ENCODE data around the gene STATH. TPM values are rescaled to one million over a fixed set of nuclear protein-coding genes. Genes with fewer than 3 reads are reported as not detected.

The STATH gene
- total RNA-seq, 2 experiments from 2014 or later: not detected

DNA sequence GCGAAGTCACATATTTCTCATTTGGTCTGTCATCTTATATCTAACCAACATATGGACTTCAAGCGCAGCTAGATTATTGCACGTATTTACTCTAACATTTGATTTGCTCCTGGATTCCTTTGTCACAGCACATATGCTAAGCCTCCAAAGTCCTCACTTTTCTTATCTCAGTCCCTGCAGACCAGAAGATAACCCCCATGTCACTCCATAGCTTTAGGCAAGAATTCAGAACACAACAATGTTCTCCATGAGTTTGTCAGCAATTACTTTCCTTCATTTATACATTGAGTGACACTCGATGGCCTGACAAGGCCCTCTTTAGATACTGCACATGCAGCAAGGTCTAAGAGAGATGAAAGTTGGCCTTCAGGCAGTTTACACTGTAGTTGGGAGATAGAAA, 4.8 kb upstream of the STATH start:
- H3K27ac Mint-ChIP-seq: no peak overlapping the region

DNA sequence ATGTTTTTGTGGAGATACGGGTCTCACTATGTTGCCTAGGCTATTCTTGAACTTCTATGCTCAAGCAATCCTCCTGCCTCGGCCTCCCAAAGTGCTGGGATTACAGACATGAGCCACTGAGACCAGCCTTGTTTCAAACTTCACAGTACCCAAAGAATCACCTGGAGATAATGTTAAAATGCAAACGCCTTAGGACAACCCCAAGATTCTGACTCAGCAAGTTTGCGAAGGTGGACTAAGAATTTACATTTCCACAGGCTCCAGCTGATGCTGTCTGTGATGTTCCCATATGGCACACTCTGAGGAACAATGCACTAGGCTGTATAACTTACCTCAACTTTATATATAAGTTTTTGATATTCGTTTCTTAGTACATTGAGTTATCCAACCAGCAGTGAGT, 984 bp upstream of the STATH start:
- ChIA-PET CTCF (no interaction called here), POLR2A (no interaction called here)
- TF ChIP-seq, protein P1, sequence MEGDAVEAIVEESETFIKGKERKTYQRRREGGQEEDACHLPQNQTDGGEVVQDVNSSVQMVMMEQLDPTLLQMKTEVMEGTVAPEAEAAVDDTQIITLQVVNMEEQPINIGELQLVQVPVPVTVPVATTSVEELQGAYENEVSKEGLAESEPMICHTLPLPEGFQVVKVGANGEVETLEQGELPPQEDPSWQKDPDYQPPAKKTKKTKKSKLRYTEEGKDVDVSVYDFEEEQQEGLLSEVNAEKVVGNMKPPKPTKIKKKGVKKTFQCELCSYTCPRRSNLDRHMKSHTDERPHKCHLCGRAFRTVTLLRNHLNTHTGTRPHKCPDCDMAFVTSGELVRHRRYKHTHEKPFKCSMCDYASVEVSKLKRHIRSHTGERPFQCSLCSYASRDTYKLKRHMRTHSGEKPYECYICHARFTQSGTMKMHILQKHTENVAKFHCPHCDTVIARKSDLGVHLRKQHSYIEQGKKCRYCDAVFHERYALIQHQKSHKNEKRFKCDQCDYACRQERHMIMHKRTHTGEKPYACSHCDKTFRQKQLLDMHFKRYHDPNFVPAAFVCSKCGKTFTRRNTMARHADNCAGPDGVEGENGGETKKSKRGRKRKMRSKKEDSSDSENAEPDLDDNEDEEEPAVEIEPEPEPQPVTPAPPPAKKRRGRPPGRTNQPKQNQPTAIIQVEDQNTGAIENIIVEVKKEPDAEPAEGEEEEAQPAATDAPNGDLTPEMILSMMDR (IDR thresholded peaks at IDR 0.05): no peak
- intact Hi-C loops (cut with DNase I, micrococcal nuclease): no loop called here
- H3K36me3 ChIP-seq (ENCODE audit: insufficient read depth, low read length): no peaks in the 10 kb centered on the region
- Mint-ChIP-seq H3K36me3 (ENCODE audit: low read depth) (no peaks in the 10 kb centered on the region), H3K4me1 (ENCODE audit: low read depth) (no peaks in the 10 kb centered on the region), H3K27ac (no peak overlapping the region), H3K27me3 (no peaks in the 10 kb centered on the region), H3K4me3 (no peak overlapping the region), H3K9me3 (no peaks in the 10 kb centered on the region)
- DNase-seq (no peak), ATAC-seq (ENCODE audit: poor library complexity) (no peak)
- no peaks in the 10 kb centered on the region for H3K4me1 ChIP-seq (ENCODE audit: insufficient read depth, low read length)
- H3K4me3 ChIP-seq (ENCODE audit: low read length): no peak overlapping the region
- H3K27ac ChIP-seq (ENCODE audit: low read depth in 1 of 2, low read length in 2 of 2): no peak overlapping the region
- no peaks in the 10 kb centered on the region for H3K9me3 ChIP-seq (ENCODE audit: control insufficient read depth in 1 of 2, insufficient read depth in 1 of 2, low read length in 2 of 2)
- H3K27me3 ChIP-seq (ENCODE audit: control insufficient read depth in 1 of 2, insufficient read depth in 2 of 2, low read length in 2 of 2): no peaks in the 10 kb centered on the region

More for the DNA sequence above, 4.8 kb upstream of the STATH start:
- DNase-seq (no peak), ATAC-seq (ENCODE audit: poor library complexity) (no peak)
- Mint-ChIP-seq H3K9me3 (no peaks in the 10 kb centered on the region), H3K36me3 (ENCODE audit: low read depth) (no peaks in the 10 kb centered on the region), H3K4me3 (no peak overlapping the region), H3K4me1 (ENCODE audit: low read depth) (no peaks in the 10 kb centered on the region), H3K27me3 (no peaks in the 10 kb centered on the region)
- Histone ChIP-seq H3K36me3 (ENCODE audit: insufficient read depth, low read length) (no peaks in the 10 kb centered on the region), H3K27ac (ENCODE audit: low read depth in 1 of 2, low read length in 2 of 2) (no peak overlapping the region), H3K9me3 (ENCODE audit: control insufficient read depth in 1 of 2, insufficient read depth in 1 of 2, low read length in 2 of 2) (no peaks in the 10 kb centered on the region), H3K4me1 (ENCODE audit: insufficient read depth, low read length) (no peaks in the 10 kb centered on the region), H3K27me3 (ENCODE audit: control insufficient read depth in 1 of 2, insufficient read depth in 2 of 2, low read length in 2 of 2) (no peaks in the 10 kb centered on the region), H3K4me3 (ENCODE audit: low read length) (no peak overlapping the region)
- intact Hi-C loops (cut with DNase I, micrococcal nuclease): no loop called here
- POLR2A ChIA-PET: interaction anchor here (0.5 kb wide), 1 partner anchor 363 kb away, joined by 4 read pairs; no protein-coding TSS in a partner anchor
- TF ChIP-seq, protein P1 (IDR thresholded peaks at IDR 0.05): no peak
- CTCF ChIA-PET: no interaction called here

DNA sequence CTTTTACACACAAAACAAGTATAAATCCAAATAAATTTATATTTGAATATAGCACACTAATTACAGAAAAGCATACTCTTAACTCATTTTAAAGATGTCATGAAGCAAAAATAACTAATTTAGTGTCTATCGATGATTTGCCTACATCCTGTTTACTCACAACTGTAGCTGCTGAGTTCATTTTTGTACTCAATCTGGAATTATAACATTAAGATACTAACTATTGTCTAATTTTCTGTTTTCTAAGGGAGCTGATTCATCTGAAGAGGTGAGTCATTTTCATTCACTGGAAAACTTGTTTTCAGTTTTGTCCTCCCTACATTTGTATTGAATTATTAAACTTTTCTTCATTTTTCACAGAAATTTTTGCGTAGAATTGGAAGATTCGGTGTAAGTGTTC, 3.7 kb downstream of the STATH start:
- no peak overlapping the region for H3K4me3 Mint-ChIP-seq
- ATAC-seq (ENCODE audit: poor library complexity): no peak

More for the DNA sequence above, 3.7 kb downstream of the STATH start:
- POLR2A ChIA-PET: no interaction called here
- H3K27ac ChIP-seq (ENCODE audit: low read depth in 1 of 2, low read length in 2 of 2): no peak overlapping the region
- TF ChIP-seq, protein P1 (IDR thresholded peaks at IDR 0.05): no peak
- H3K9me3 Mint-ChIP-seq: no peaks in the 10 kb centered on the region
- no peaks in the 10 kb centered on the region for H3K27me3 ChIP-seq (ENCODE audit: control insufficient read depth in 1 of 2, insufficient read depth in 2 of 2, low read length in 2 of 2)
- no peaks in the 10 kb centered on the region for H3K36me3 ChIP-seq (ENCODE audit: insufficient read depth, low read length)
- intact Hi-C loops (cut with DNase I, micrococcal nuclease): no loop called here
- H3K9me3 ChIP-seq (ENCODE audit: control insufficient read depth in 1 of 2, insufficient read depth in 1 of 2, low read length in 2 of 2): no peaks in the 10 kb centered on the region
- H3K4me3 ChIP-seq (ENCODE audit: low read length): no peak overlapping the region
- H3K36me3 Mint-ChIP-seq (ENCODE audit: low read depth): no peaks in the 10 kb centered on the region
- H3K4me1 Mint-ChIP-seq (ENCODE audit: low read depth): no peaks in the 10 kb centered on the region
- no peak for DNase-seq
- no peaks in the 10 kb centered on the region for H3K4me1 ChIP-seq (ENCODE audit: insufficient read depth, low read length)
- no peak overlapping the region for H3K27ac Mint-ChIP-seq
- CTCF ChIA-PET: interaction anchor here (1.4 kb wide), 1 partner anchor 11 kb away, joined by 3 read pairs; no protein-coding TSS in a partner anchor
- no peaks in the 10 kb centered on the region for H3K27me3 Mint-ChIP-seq
